Tibial nerve (tissue), 4 donors: ENCODE measurements around the gene HS6ST3.

Experiments
- EP300 ChIP-seq, 2 donors: sonication (generic); formaldehyde crosslinking; IDR thresholded peaks; one replicate each; pipeline ENCODE4 v1.6.1; 2017; ENCODE audit warnings: antibody characterized with exemption in 2 of 2, mild to moderate bottlenecking in 1 of 2
- POLR2A ChIP-seq, 2 donors: fragments of 450-650 bp; IDR thresholded peaks; one replicate each; pipeline ENCODE4 v1.6.1; 2017; ENCODE audit warnings: antibody characterized with exemption in 2 of 2, mild to moderate bottlenecking in 2 of 2, moderate library complexity in 2 of 2
- TF ChIP-seq, protein P1 (sequence below), 5 experiments: fragments of 200-600 bp in 3 of 5; fragments of 450-650 bp in 2 of 5; sonication (generic) in 3 of 5; IDR thresholded peaks; one replicate each; pipeline ENCODE4 v1.5.1; 2016 to 2019; ENCODE audit warnings: antibody characterized with exemption in 5 of 5, mild to moderate bottlenecking in 3 of 5, moderate library complexity in 2 of 5

DNA sequence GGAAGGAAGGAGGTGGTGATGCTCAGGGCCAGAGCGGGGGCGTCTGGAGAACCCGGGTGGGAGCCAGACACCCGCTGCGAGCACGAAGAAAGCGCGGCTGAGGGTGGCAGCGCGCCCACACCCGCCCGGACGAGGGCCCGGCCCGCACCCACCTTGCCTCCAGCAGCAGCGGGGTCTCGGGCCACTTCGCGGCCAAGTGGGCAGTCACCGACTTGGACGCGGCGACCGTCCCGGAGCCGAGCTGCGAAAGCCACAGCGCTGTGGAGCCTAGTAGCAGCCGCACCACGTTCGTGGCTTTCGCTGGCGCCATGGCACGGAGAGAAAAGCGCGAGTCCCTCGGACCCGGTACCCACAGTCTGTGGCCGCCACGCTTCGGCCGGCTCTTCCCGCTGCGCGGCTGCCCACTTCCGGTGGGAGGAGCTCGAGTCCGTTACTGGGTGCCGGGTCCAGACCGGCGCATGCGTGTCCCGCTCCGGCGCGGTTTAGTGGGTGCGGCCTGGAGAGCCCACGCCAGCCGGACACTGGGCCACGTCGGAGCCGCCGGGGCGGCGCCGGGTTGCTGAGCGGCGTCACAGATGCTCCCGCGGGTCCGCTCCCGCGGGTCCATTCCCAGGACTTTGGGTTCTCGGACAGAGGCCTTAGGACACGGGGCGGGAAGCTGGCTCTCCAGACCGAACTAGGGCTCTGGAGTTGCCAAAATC, 36.8 kb upstream of the HS6ST3 start, which contains the start of gene UGGT2:
- TF ChIP-seq POLR2A (IDR thresholded peaks at IDR 0.05) (peak in 1 of 2 donors; percentile 82), EP300 (IDR thresholded peaks at IDR 0.05) (peak; percentile 84 to 88)
- TF ChIP-seq, protein P1, sequence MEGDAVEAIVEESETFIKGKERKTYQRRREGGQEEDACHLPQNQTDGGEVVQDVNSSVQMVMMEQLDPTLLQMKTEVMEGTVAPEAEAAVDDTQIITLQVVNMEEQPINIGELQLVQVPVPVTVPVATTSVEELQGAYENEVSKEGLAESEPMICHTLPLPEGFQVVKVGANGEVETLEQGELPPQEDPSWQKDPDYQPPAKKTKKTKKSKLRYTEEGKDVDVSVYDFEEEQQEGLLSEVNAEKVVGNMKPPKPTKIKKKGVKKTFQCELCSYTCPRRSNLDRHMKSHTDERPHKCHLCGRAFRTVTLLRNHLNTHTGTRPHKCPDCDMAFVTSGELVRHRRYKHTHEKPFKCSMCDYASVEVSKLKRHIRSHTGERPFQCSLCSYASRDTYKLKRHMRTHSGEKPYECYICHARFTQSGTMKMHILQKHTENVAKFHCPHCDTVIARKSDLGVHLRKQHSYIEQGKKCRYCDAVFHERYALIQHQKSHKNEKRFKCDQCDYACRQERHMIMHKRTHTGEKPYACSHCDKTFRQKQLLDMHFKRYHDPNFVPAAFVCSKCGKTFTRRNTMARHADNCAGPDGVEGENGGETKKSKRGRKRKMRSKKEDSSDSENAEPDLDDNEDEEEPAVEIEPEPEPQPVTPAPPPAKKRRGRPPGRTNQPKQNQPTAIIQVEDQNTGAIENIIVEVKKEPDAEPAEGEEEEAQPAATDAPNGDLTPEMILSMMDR (IDR thresholded peaks at IDR 0.05), result peak in 2 of 5 experiments; percentile 18 to 40
